Cardiac septum (tissue), 1 donor: ENCODE measurements around the gene ZNF135. TPM values are rescaled to one million over a fixed set of nuclear protein-coding genes. Genes with fewer than 3 reads are reported as not detected.
A peak's percentile ranks its signal among the peaks of the same experiment; 100 is the strongest.

ENCODE experiments used
- DNase-seq: peaks from one replicate; pipeline ENCODE4 v3.0.0-alpha.2; 2020; ENCODE audit warnings: low spot score
- intact Hi-C: fragments of 100-400 bp; cut with DNase I; formaldehyde crosslinking; loops from one replicate; pipeline ENCODE4 v1.14.0; 2022
- long read RNA-seq: library from polyadenylated mRNA; unstranded; transcript quantifications from one replicate; pipeline ENCODE4 v2.0.0, GENCODE V29; 2021
- total RNA-seq: library from RNA; stranded (reverse); fragmentation: NEBNext Ultra II Directional; extraction: Animal tissue kit (Norgen Biotek cat#: 25700); gene quantifications from one replicate; pipeline ENCODE4 v1.2.1, GENCODE V29; 2021
- donor health status: DM: no; HTN: no; CAD: no.

Gene ZNF135
- 4.2 TPM for total RNA-seq
- long read RNA-seq, transcript ZNF135-203 (4 exons, 3,346 nt), result major isoform, 6 of 18 reads
- long read RNA-seq, partial matches to known transcripts, result 4 of 18 reads
- long read RNA-seq, other reads (novel, unspliced or antisense), result 8 of 18 reads

GRCh38 chr19:58059003-58059670 is at the start of gene ZNF135:
Gene ZNF135, plus strand, starts transcription at chr19:58059282. Its CDS starts 721 bp downstream, at chr19:58060003.
- intact Hi-C loops, result loop anchor here (5.0 kb wide), 1 partner anchor 112 kb away; the partner anchor contains the start of gene ZNF256
- DNase-seq, result peak; percentile 91

- intact Hi-C loops, result no loop called here
- DNase-seq, result no peak
Measured at GRCh38 chr19:58009301-58009665, 49.8 kb upstream of the ZNF135 start.

- intact Hi-C loops, result no loop called here
- DNase-seq, result peak; percentile 91
Measured at GRCh38 chr19:58009666-58010301, 49.3 kb upstream of the ZNF135 start.

GRCh38 chr19:58010507-58010906 is 48.6 kb upstream of the ZNF135 start:
- intact Hi-C loops, result no loop called here
- no peak for DNase-seq

GRCh38 chr19:58014141-58014540 is 44.9 kb upstream of the ZNF135 start:
- intact Hi-C loops, result no loop called here
- no peak for DNase-seq

- intact Hi-C loops, result loop anchor here (2.0 kb wide), 1 partner anchor 135 kb away; no protein-coding TSS in a partner anchor
- DNase-seq, result no peak
Measured at GRCh38 chr19:58020129-58020528, 39.0 kb upstream of the ZNF135 start.

GRCh38 chr19:58021541-58022282 is 37.4 kb upstream of the ZNF135 start:
- intact Hi-C loops, result loop anchor here (2.0 kb wide), 1 partner anchor 133 kb away; no protein-coding TSS in a partner anchor
- no peak for DNase-seq

GRCh38 chr19:58022283-58022660 is 36.8 kb upstream of the ZNF135 start:
- no peak for DNase-seq
- intact Hi-C loops, result no loop called here

- intact Hi-C loops, result no loop called here
- DNase-seq, result no peak
Measured at GRCh38 chr19:58024661-58025060, 34.4 kb upstream of the ZNF135 start.

- DNase-seq, result peak; percentile 89
- intact Hi-C loops, result no loop called here
Measured at GRCh38 chr19:58033741-58034476, 25.2 kb upstream of the ZNF135 start, which contains the start of gene ZSCAN1. Gene ZSCAN1, plus strand, starts transcription at chr19:58034025. Its CDS starts 3,812 bp downstream, at chr19:58037837.

- no peak for DNase-seq
- intact Hi-C loops, result no loop called here
Measured at GRCh38 chr19:58034477-58034793, 24.6 kb upstream of the ZNF135 start.

- DNase-seq, result no peak
- intact Hi-C loops, result no loop called here
Measured at GRCh38 chr19:58035863-58036262, 23.2 kb upstream of the ZNF135 start.

- DNase-seq, result no peak
- intact Hi-C loops, result no loop called here
Measured at GRCh38 chr19:58037927-58038687, 21.0 kb upstream of the ZNF135 start.

- intact Hi-C loops, result no loop called here
- DNase-seq, result no peak
Measured at GRCh38 chr19:58038688-58039204, 20.3 kb upstream of the ZNF135 start.

GRCh38 chr19:58040751-58041525 is 18.1 kb upstream of the ZNF135 start:
- DNase-seq, result no peak
- intact Hi-C loops, result no loop called here

- intact Hi-C loops, result no loop called here
- no peak for DNase-seq
Measured at GRCh38 chr19:58042495-58043340, 16.4 kb upstream of the ZNF135 start.

GRCh38 chr19:58044391-58044790 is 14.7 kb upstream of the ZNF135 start:
- intact Hi-C loops, result no loop called here
- DNase-seq, result no peak
